Tibial artery (tissue), 4 donors: Measurements from ENCODE around the gene ASPN.
A peak's percentile ranks its signal among the peaks of the same experiment; 100 is the strongest.

ENCODE experiments used
- DNase-seq, 2 donors: peaks; one replicate each; pipeline ENCODE4 v3.0.0-alpha.2; 2019
- H3K27ac ChIP-seq, 2 donors: fragments of 200-600 bp; sonication (generic) in 1 of 2; 1 replicate in 1 of 2; 2 replicates in 1 of 2; pipeline ENCODE4 v1.5.1; 2018 to 2019; ENCODE audit warnings: mild to moderate bottlenecking in 1 of 2
- H3K27me3 ChIP-seq, 2 donors: fragments of 200-600 bp; sonication (generic) in 1 of 2; one replicate each; pipeline versions ENCODE4 v1.5.1 to v1.6.0; 2016 to 2019
- H3K36me3 ChIP-seq, 3 donors: fragments of 200-600 bp; sonication (generic) in 2 of 3; one replicate each; pipeline ENCODE4 v1.5.1; 2016 to 2019; ENCODE audit warnings: mild to moderate bottlenecking in 2 of 3
- H3K4me1 ChIP-seq, 4 donors: fragments of 200-600 bp; sonication (generic) in 2 of 4; 1 replicate in 3 of 4; 2 replicates in 1 of 4; pipeline ENCODE4 v1.5.1; 2016 to 2019
- H3K4me3 ChIP-seq, 2 donors: fragments of 200-600 bp; sonication (generic) in 1 of 2; 1 replicate in 1 of 2; 2 replicates in 1 of 2; pipeline ENCODE4 v1.5.1; 2018 to 2019; ENCODE audit warnings: mild to moderate bottlenecking in 2 of 2
- H3K9me3 ChIP-seq, 3 donors: fragments of 200-600 bp; sonication (generic) in 1 of 3; one replicate each; pipeline ENCODE4 v1.5.1; 2016 to 2019
- intact Hi-C: fragments of 100-400 bp; cut with DNase I; formaldehyde crosslinking; loops from one replicate; pipeline ENCODE4 v1.15.0; 2023; ENCODE audit warnings: low total_unique reads
- TF ChIP-seq, protein P1 (sequence below), 2 experiments: fragments of 200-600 bp in 1 of 2; fragments of 450-650 bp in 1 of 2; IDR thresholded peaks; one replicate each; pipeline ENCODE4 v1.5.1; 2017 to 2019; ENCODE audit warnings: antibody characterized with exemption in 2 of 2, mild to moderate bottlenecking in 1 of 2, moderate library complexity in 1 of 2

ASPN gene

DNA sequence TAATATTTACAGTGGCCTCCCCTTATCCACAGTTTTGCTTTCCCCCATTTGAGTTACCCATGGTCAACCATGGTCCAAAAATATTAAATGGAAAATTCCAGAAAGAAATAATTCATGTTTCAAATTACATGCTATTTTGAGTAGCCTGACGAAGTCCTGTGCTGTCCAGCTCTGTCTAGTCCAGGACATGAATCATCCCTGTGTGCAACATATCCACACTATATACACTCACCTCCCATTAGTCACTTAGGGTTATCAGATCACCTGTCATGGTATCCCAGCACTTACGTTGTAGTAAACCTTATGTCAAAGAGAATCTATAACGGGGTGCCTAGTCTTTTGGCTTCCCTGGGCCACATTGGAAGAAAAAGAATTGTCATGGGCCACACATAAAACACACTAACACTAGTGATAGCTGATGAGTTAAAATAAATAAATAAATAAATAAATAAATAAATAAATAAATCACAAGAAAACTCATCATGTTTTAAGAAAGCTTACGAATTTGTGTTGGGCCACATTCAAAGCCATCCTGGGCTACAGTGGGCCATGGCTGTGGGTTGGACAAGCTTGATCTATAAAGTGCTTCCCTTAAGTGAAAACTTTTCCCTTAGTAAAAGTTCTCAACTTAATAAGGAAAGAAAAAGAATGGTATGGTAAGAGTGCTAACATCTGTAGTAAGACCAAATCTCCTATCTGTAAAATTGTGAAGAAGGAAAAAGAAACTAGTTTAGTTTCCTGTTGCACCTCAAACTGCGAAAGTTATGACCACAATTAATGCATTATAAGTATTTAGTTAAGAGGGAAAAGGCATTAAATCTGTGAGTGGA is 42.2 kb downstream of the ASPN start:
- Histone ChIP-seq H3K9me3 (no peaks in the 10 kb centered on the region), H3K4me1 (peaks cover 0 to 22% (median 3%) of the 10 kb centered on the region in 4 donors), H3K4me3 (no peak overlapping the region), H3K27ac (peak overlapping the region in 1 of 2 donors; percentile 14), H3K27me3 (no peaks in the 10 kb centered on the region), H3K36me3 (no peaks in the 10 kb centered on the region)
- TF ChIP-seq, protein P1, sequence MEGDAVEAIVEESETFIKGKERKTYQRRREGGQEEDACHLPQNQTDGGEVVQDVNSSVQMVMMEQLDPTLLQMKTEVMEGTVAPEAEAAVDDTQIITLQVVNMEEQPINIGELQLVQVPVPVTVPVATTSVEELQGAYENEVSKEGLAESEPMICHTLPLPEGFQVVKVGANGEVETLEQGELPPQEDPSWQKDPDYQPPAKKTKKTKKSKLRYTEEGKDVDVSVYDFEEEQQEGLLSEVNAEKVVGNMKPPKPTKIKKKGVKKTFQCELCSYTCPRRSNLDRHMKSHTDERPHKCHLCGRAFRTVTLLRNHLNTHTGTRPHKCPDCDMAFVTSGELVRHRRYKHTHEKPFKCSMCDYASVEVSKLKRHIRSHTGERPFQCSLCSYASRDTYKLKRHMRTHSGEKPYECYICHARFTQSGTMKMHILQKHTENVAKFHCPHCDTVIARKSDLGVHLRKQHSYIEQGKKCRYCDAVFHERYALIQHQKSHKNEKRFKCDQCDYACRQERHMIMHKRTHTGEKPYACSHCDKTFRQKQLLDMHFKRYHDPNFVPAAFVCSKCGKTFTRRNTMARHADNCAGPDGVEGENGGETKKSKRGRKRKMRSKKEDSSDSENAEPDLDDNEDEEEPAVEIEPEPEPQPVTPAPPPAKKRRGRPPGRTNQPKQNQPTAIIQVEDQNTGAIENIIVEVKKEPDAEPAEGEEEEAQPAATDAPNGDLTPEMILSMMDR (IDR thresholded peaks at IDR 0.05), result no peak
- DNase-seq, result no peak
- intact Hi-C loops, result loop anchor here (5.0 kb wide), 1 partner anchor 98 kb away; no protein-coding TSS in a partner anchor

GRCh38 chr9:92438900-92439526 is 43.3 kb downstream of the ASPN start:
- TF ChIP-seq, protein P1 (IDR thresholded peaks at IDR 0.05), result peak in 1 of 2 experiments; percentile 39
- intact Hi-C loops, result loop anchor here (5.0 kb wide), 1 partner anchor 97 kb away; no protein-coding TSS in a partner anchor
- Histone ChIP-seq H3K4me3 (no peak overlapping the region), H3K9me3 (no peaks in the 10 kb centered on the region), H3K27me3 (no peaks in the 10 kb centered on the region), H3K27ac (peak overlapping the region in 1 of 2 donors; percentile 14), H3K36me3 (no peaks in the 10 kb centered on the region), H3K4me1 (peaks cover 0 to 22% (median 3%) of the 10 kb centered on the region in 4 donors)
- DNase-seq, result no peak

- no peak for DNase-seq
- Histone ChIP-seq H3K4me1 (peaks cover 0 to 18% (median 3%) of the 10 kb centered on the region in 4 donors), H3K27ac (no peak overlapping the region), H3K9me3 (no peaks in the 10 kb centered on the region), H3K36me3 (no peaks in the 10 kb centered on the region), H3K27me3 (no peaks in the 10 kb centered on the region), H3K4me3 (no peak overlapping the region)
- intact Hi-C loops, result loop anchor here (5.0 kb wide), 1 partner anchor 93 kb away; no protein-coding TSS in a partner anchor
- TF ChIP-seq, protein P1 (IDR thresholded peaks at IDR 0.05), result no peak
These were observed 47.0 kb downstream of the ASPN start for GRCh38 chr9:92435263-92435662.

DNA sequence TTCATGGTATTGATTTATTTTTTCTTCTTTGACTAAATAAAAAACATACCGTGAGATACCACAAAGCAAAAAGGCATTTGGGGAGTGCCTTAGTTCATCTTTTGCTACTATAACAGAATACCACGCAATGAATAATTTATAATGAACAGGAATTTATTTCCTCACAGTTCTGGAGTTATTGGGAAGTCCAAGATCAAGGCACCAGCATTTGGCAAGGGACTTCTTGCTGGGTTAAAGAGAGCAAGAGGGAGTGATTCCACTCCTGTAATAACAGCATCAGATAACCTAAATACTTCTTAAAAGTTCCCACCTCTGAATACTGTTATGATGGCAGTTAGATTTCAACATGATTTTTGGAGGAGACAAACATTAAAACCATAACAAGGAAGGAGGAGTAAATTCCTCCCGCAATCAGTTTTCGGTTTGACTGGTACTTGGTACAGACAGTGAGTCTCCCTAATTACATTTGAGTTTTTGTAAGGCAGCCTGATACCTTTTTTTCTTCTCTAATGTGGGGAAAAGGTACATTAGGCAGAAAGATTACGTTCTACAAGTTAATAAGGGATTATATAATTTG is 49.2 kb downstream of the ASPN start:
- H3K27ac ChIP-seq, result no peak overlapping the region

GRCh38 chr9:92432350-92432749 is 50.0 kb downstream of the ASPN start:
- TF ChIP-seq, protein P1 (IDR thresholded peaks at IDR 0.05), result no peak
- Histone ChIP-seq H3K9me3 (no peaks in the 10 kb centered on the region), H3K27me3 (no peaks in the 10 kb centered on the region), H3K4me3 (no peak overlapping the region), H3K4me1 (no peaks in the 10 kb centered on the region), H3K27ac (no peak overlapping the region), H3K36me3 (no peaks in the 10 kb centered on the region)
- intact Hi-C loops, result no loop called here
- DNase-seq, result no peak

More for the DNA sequence above, 49.2 kb downstream of the ASPN start:
- intact Hi-C loops, result no loop called here
- no peak for DNase-seq
- Histone ChIP-seq H3K4me3 (no peak overlapping the region), H3K4me1 (no peaks in the 10 kb centered on the region), H3K36me3 (no peaks in the 10 kb centered on the region), H3K9me3 (no peaks in the 10 kb centered on the region), H3K27me3 (no peaks in the 10 kb centered on the region)
- TF ChIP-seq, protein P1 (IDR thresholded peaks at IDR 0.05), result no peak
